GM12873 (cell line): ENCODE data around the gene PARVB.

Source experiments
- TF ChIP-seq, protein P1 (sequence below): IDR thresholded peaks from 2 replicates; pipeline ENCODE4 v1.5.1; 2012; ENCODE audit warnings: low read depth, mild to moderate bottlenecking, moderate library complexity, low read length, control low read depth; ENCODE audit not compliant: insufficient read depth; ENCODE audit errors: missing control alignments

Gene PARVB

GRCh38 chr22:44218071-44218470 is 194.0 kb downstream of the PARVB start:
- TF ChIP-seq, protein P1, sequence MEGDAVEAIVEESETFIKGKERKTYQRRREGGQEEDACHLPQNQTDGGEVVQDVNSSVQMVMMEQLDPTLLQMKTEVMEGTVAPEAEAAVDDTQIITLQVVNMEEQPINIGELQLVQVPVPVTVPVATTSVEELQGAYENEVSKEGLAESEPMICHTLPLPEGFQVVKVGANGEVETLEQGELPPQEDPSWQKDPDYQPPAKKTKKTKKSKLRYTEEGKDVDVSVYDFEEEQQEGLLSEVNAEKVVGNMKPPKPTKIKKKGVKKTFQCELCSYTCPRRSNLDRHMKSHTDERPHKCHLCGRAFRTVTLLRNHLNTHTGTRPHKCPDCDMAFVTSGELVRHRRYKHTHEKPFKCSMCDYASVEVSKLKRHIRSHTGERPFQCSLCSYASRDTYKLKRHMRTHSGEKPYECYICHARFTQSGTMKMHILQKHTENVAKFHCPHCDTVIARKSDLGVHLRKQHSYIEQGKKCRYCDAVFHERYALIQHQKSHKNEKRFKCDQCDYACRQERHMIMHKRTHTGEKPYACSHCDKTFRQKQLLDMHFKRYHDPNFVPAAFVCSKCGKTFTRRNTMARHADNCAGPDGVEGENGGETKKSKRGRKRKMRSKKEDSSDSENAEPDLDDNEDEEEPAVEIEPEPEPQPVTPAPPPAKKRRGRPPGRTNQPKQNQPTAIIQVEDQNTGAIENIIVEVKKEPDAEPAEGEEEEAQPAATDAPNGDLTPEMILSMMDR: no peak

- TF ChIP-seq, protein P1: no peak
These were observed 195.2 kb downstream of the PARVB start for GRCh38 chr22:44219101-44219870.

GRCh38 chr22:44220727-44221680 is 196.9 kb downstream of the PARVB start:
- TF ChIP-seq, protein P1: no peak

DNA sequence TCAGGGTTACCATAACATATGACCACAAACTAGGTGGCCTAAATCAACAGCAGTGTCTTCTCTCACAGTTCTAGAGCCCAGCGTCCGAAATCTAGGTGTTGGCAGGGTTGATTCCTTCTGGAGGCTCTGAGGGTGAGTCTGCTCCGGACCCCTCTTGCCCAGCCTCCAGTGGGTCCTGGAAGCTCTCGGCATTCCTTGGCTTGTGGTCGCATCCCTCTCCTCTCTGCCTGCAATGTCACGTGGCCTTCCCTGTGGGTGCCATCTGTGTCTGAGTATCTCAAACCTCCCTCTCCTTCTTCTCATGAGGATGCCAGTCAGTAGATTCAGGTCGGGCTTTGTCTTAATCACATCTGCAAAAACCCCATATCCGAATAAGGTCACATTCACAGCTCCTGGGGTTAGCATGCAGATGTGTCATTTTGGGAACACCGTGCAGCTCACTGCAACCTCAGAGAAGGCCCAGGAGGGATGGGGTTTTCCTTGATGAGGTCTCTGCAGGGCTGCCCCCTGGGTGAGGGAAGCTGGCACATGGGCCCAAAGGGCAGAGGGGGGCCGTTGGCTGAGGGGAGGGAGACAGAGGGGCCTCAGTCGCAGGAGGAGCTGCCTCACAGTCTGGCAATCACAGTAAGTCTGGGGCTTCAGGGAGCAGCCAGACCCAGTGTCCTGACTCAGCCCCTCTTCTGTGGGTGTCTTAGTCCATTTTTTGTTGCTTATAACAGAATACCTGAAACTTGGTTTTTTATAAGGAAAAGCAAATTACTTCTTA is 197.8 kb downstream of the PARVB start:
- TF ChIP-seq, protein P1: no peak
